ENCODE data around the gene GPALPP1.
A peak's percentile ranks its signal among the peaks of the same experiment; 100 is the strongest.

Gene GPALPP1

GRCh38 chr13:45034342-45034741 is 45.0 kb downstream of the GPALPP1 start:
- no peak overlapping the region for H3K4me3 ChIP-seq
- DNase-seq (ENCODE audit: low spot score): no peak
- no peak overlapping the region for H3K27ac ChIP-seq
- TF ChIP-seq, protein P1, sequence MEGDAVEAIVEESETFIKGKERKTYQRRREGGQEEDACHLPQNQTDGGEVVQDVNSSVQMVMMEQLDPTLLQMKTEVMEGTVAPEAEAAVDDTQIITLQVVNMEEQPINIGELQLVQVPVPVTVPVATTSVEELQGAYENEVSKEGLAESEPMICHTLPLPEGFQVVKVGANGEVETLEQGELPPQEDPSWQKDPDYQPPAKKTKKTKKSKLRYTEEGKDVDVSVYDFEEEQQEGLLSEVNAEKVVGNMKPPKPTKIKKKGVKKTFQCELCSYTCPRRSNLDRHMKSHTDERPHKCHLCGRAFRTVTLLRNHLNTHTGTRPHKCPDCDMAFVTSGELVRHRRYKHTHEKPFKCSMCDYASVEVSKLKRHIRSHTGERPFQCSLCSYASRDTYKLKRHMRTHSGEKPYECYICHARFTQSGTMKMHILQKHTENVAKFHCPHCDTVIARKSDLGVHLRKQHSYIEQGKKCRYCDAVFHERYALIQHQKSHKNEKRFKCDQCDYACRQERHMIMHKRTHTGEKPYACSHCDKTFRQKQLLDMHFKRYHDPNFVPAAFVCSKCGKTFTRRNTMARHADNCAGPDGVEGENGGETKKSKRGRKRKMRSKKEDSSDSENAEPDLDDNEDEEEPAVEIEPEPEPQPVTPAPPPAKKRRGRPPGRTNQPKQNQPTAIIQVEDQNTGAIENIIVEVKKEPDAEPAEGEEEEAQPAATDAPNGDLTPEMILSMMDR (IDR thresholded peaks at IDR 0.05): no peak

GRCh38 chr13:45036206-45036605 is 46.9 kb downstream of the GPALPP1 start:
- DNase-seq (ENCODE audit: low spot score): no peak
- Histone ChIP-seq H3K27ac (no peak overlapping the region), H3K4me3 (no peak overlapping the region)
- TF ChIP-seq, protein P1 (IDR thresholded peaks at IDR 0.05): no peak

DNA sequence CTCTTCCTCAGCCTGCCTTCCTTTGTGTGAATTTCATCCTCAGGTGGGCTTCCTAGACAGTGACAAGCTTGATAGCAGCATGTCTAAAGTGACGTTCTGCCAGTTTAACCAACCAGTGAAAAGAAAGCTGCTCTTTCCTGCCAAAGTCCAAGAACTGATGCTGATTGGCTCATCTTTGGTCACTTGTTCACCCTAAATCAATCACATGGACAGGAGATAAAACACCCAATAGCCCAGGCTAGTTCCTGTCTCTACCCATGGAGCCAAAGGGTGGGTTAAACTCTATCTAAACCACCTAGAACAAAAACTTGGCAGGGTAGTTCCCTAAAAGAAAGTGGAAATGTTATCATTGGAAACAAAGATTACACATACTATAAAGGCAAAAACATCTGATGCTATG is 50.8 kb downstream of the GPALPP1 start:
- no peak overlapping the region for H3K4me3 ChIP-seq
- TF ChIP-seq, protein P1 (IDR thresholded peaks at IDR 0.05): no peak
- H3K27ac ChIP-seq: no peak overlapping the region
- DNase-seq (ENCODE audit: low spot score): no peak

GRCh38 chr13:45040622-45041021 is 51.3 kb downstream of the GPALPP1 start:
- TF ChIP-seq, protein P1 (IDR thresholded peaks at IDR 0.05): no peak
- DNase-seq (ENCODE audit: low spot score): no peak
- Histone ChIP-seq H3K4me3 (no peak overlapping the region), H3K27ac (no peak overlapping the region)

DNA sequence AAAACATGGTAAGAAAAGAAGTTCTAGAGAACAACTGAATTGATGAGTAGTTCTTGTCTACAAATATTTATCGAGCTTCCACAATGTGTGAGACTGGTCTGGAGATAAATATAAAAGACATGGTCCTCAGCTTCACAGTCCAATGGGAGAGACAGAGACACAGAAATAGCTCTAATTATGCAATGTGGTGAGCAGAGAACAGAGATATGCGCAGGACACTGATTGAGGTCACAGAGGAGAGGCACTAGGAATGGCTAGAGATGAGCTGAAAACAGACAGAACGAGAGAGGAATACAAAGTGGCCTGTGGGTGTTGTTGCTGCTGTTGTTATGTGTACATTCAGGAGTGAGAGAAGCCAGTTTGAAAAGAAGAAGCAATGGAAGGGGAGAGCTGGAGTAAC is 53.2 kb downstream of the GPALPP1 start:
- Histone ChIP-seq H3K4me3 (no peak overlapping the region), H3K27ac (no peak overlapping the region)
- DNase-seq (ENCODE audit: low spot score): no peak
- TF ChIP-seq, protein P1 (IDR thresholded peaks at IDR 0.05): no peak

DNA sequence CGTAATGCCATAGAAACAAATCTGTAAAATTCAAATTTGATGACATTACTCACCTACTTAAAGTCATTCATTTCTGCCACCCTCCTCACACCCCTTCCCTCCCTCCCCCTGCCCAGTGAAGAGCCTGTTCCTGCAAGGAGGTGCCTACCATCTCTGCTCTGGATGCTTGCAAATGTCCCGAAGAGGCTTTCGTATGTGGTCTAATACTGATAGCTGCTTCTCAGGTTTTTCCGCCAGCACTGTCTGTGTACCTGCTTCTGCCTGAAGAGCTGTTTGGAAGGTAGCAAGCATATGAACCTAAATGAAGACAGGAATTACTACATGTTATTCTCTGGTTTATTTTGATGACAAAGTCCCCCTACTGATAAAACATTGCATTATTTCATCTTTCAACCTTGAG is 57.1 kb downstream of the GPALPP1 start:
- Histone ChIP-seq H3K27ac (no peak overlapping the region), H3K4me3 (peak overlapping the region; percentile 56)
- TF ChIP-seq, protein P1 (IDR thresholded peaks at IDR 0.05): no peak
- DNase-seq (ENCODE audit: low spot score): no peak

DNA sequence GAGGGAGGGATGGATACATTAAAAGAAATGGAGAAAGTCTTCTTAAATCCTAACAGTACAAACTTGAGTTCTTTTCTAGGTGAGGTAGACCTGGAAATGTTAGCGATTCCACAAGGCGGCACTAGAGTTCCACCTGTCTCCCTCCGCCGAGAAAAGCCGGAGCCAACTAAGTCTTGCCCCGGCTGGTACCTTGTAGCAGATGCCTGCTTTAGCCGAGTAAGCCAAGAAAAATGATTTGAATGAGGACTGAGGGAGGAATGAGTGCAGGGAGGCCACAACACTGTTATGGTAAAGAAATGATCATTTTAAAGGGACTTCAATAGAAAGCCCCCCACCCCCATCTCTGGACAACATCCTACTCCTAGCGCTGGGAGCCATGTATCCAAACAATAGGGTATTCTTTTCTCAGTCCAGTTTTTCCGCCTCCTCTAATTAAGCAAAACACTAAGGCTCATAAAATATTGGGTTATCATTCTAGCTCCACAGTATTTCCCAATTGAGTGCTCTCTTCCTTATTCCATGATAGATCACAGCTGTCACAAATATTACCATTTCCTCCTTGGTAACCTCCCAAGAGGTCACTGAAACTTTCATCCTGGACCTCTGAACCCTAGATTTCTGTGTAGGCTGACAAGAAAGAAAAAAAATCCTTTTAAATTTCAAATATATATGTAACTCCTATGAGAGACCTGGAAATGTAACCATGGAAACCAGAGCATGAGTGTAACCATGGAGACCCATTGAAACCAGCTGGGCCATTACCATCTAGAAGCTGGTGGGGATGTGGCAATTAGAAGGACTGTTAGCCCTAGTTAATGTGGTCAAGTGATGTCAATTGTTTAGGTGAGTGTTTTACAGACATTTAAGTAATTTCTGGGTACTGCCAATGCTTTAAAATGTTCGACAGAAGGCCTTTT is 58.3 kb downstream of the GPALPP1 start:
- no peak for DNase-seq (ENCODE audit: low spot score)
- no peak overlapping the region for H3K27ac ChIP-seq
- TF ChIP-seq, protein P1 (IDR thresholded peaks at IDR 0.05): peak; percentile 81
- H3K4me3 ChIP-seq: peak overlapping the region; percentile 56
